H1 (cell line): ENCODE measurements around the gene SPI1. TPM values are rescaled to one million over a fixed set of nuclear protein-coding genes. Genes with fewer than 3 reads are reported as not detected.
A peak's percentile ranks its signal among the peaks of the same experiment; 100 is the strongest.

Experiments
- CTCF ChIA-PET: fragments of 300-600 bp; sonication (Branson Sonifier 250); formaldehyde crosslinking; loops from one replicate; lab custom pipeline; 2021; ENCODE audit not compliant: partially characterized antibody; lab: Charles Lee
- POLR2A ChIA-PET: fragments of 300-600 bp; sonication (Branson Sonifier 250); formaldehyde crosslinking; loops from one replicate; lab custom pipeline; 2021; ENCODE audit warnings: inconsistent platforms; ENCODE audit not compliant: partially characterized antibody; lab: Charles Lee
- DNase-seq, 2 experiments: peaks; one replicate each; pipeline versions ENCODE4 v3.0.0 to v3.0.0-alpha.2; 2010 to 2022; ENCODE audit warnings: low spot score in 2 of 2, low read depth in 1 of 2, mixed read lengths in 1 of 2
- FAIRE-seq: peaks from 2 replicates; lab custom pipeline; 2011; peaks lifted over from hg19 to GRCh38; lab: Jason Lieb, UNC
- H2AFZ ChIP-seq: 2 replicates; pipeline ENCODE4 v1.8.1; 2012; ENCODE audit warnings: low read length, inconsistent platforms
- H2AK5ac ChIP-seq: 2 replicates; pipeline ENCODE4 v1.6.1; 2013; ENCODE audit warnings: low read depth, low read length
- H2BK120ac ChIP-seq: replicated peaks from 2 replicates; pipeline ENCODE3; 2013; ENCODE audit warnings: low read depth, low read length, inconsistent platforms
- H2BK12ac ChIP-seq: 2 replicates; pipeline ENCODE4 v1.6.1; 2013; ENCODE audit warnings: low read depth, low read length
- H2BK15ac ChIP-seq: 2 replicates; pipeline ENCODE4 v1.6.1; 2013; ENCODE audit warnings: low read length
- H2BK20ac ChIP-seq: 2 replicates; pipeline ENCODE4 v1.6.1; 2013; ENCODE audit warnings: low read length
- H2BK5ac ChIP-seq: 2 replicates; pipeline ENCODE4 v1.6.1; 2013; ENCODE audit warnings: low read depth, low read length
- H3K14ac ChIP-seq: 2 replicates; pipeline ENCODE4 v1.6.1; 2013; ENCODE audit warnings: inconsistent platforms; ENCODE audit not compliant: insufficient read length
- H3K18ac ChIP-seq: 2 replicates; pipeline ENCODE4 v1.6.1; 2013; ENCODE audit warnings: low read length; ENCODE audit errors: extremely low read depth
- H3K23ac ChIP-seq: 2 replicates; pipeline ENCODE4 v1.6.1; 2013; ENCODE audit warnings: inconsistent platforms; ENCODE audit not compliant: insufficient read length
- H3K23me2 ChIP-seq: 2 replicates; pipeline ENCODE4 v1.6.1; 2013; ENCODE audit warnings: low read depth, low read length
- H3K27ac ChIP-seq: 2 replicates; pipeline ENCODE4 v1.6.1; 2011; ENCODE audit warnings: low read depth, low read length, inconsistent platforms
- H3K27me3 ChIP-seq, 4 experiments: replicated peaks in 1 of 4; 1 replicate in 1 of 4; 2 replicates in 3 of 4; pipeline versions ENCODE4 v1.6.1 to v1.8.1; 2011 to 2013; ENCODE audit warnings: low read length in 3 of 4, mild to moderate bottlenecking in 3 of 4, inconsistent platforms in 2 of 4, mixed read lengths in 2 of 4, moderate library complexity in 1 of 4; ENCODE audit not compliant: control insufficient read depth in 3 of 4, insufficient read depth in 3 of 4; ENCODE audit errors: extremely low read depth in 1 of 4
- H3K36me3 ChIP-seq, 4 experiments: 2 replicates each; pipeline versions ENCODE4 v1.6.1 to v1.8.1; 2011 to 2013; ENCODE audit warnings: mild to moderate bottlenecking in 4 of 4, low read length in 3 of 4, moderate library complexity in 2 of 4, control low read depth in 1 of 4, inconsistent platforms in 1 of 4; ENCODE audit not compliant: insufficient read depth in 4 of 4, control insufficient read depth in 2 of 4
- H3K4ac ChIP-seq: replicated peaks from 2 replicates; pipeline ENCODE3; 2013; ENCODE audit warnings: low read length, low read depth, mixed read lengths, inconsistent platforms; ENCODE audit not compliant: insufficient read length
- H3K4me1 ChIP-seq, 4 experiments: replicated peaks in 1 of 4; 1 replicate in 1 of 4; 2 replicates in 3 of 4; pipeline versions ENCODE4 v1.6.1 to v1.8.1; 2011 to 2013; ENCODE audit warnings: low read length in 3 of 4, inconsistent platforms in 2 of 4, mixed read lengths in 1 of 4; ENCODE audit not compliant: insufficient read depth in 4 of 4, control insufficient read depth in 3 of 4
- H3K4me2 ChIP-seq, 2 experiments: 2 replicates each; pipeline versions ENCODE4 v1.6.1 to v1.8.1; 2011 to 2013; ENCODE audit warnings: low read depth in 2 of 2, low read length in 2 of 2, control low read depth in 1 of 2, inconsistent platforms in 1 of 2, mild to moderate bottlenecking in 1 of 2; ENCODE audit not compliant: insufficient read depth in 1 of 2
- H3K4me3 ChIP-seq, 4 experiments: fragments of 200-600, 300-600 bp in 1 of 4; sonication (generic), shearing (Covaris generic), sonication (Bioruptor Twin) in 1 of 4; 2 replicates each; pipeline versions ENCODE4 v1.5.1 to v1.8.1; 2011 to 2016; ENCODE audit warnings: low read length in 4 of 4, low read depth in 3 of 4, control low read depth in 2 of 4, inconsistent platforms in 2 of 4, mild to moderate bottlenecking in 2 of 4, mixed read lengths in 1 of 4, moderate library complexity in 1 of 4; ENCODE audit not compliant: insufficient read depth in 2 of 4; ENCODE audit errors: extremely low read depth in 1 of 4
- H3K56ac ChIP-seq: replicated peaks from 2 replicates; pipeline ENCODE3; 2013; ENCODE audit warnings: low read depth, mild to moderate bottlenecking, mixed read lengths, low read length, inconsistent platforms; ENCODE audit not compliant: insufficient read length
- H3K79me1 ChIP-seq: 2 replicates; pipeline ENCODE4 v1.6.1; 2013; ENCODE audit warnings: low read depth, low read length, control low read depth
- H3K79me2 ChIP-seq, 2 experiments: 2 replicates each; pipeline versions ENCODE4 v1.6.1 to v1.8.1; 2012 to 2013; ENCODE audit warnings: low read length in 2 of 2, mild to moderate bottlenecking in 2 of 2, inconsistent platforms in 1 of 2; ENCODE audit not compliant: insufficient read depth in 2 of 2, control insufficient read depth in 1 of 2
- H3K9ac ChIP-seq, 4 experiments: replicated peaks in 1 of 4; 1 replicate in 1 of 4; 2 replicates in 3 of 4; pipeline versions ENCODE4 v1.6.1 to v1.8.1; 2011 to 2013; ENCODE audit warnings: low read depth in 3 of 4, low read length in 3 of 4, control low read depth in 2 of 4, mild to moderate bottlenecking in 2 of 4, moderate library complexity in 2 of 4, inconsistent platforms in 1 of 4; ENCODE audit errors: extremely low read depth in 1 of 4
- H3K9me3 ChIP-seq, 2 experiments: 2 replicates each; pipeline versions ENCODE4 v1.6.1 to v1.8.1; 2012 to 2013; ENCODE audit warnings: mild to moderate bottlenecking in 2 of 2, moderate library complexity in 2 of 2, control low read depth in 1 of 2, inconsistent platforms in 1 of 2, low read depth in 1 of 2, low read length in 1 of 2, mixed read lengths in 1 of 2; ENCODE audit not compliant: insufficient read depth in 2 of 2
- H4K20me1 ChIP-seq, 2 experiments: replicated peaks in 1 of 2; 2 replicates each; pipeline versions ENCODE3 to v1.8.1; 2011 to 2013; ENCODE audit warnings: inconsistent platforms in 2 of 2, low read length in 2 of 2, mild to moderate bottlenecking in 1 of 2; ENCODE audit not compliant: insufficient read depth in 2 of 2, control insufficient read depth in 1 of 2
- H4K5ac ChIP-seq: 2 replicates; pipeline ENCODE4 v1.6.1; 2013; ENCODE audit warnings: low read length, low read depth, mixed read lengths, inconsistent platforms; ENCODE audit not compliant: insufficient read length
- H4K8ac ChIP-seq: 2 replicates; pipeline ENCODE4 v1.8.0; 2013; ENCODE audit warnings: mild to moderate bottlenecking, moderate library complexity, low read length, inconsistent platforms; ENCODE audit not compliant: insufficient read depth; ENCODE audit errors: extremely low read depth
- H4K91ac ChIP-seq: replicated peaks from 2 replicates; pipeline ENCODE3; 2013; ENCODE audit warnings: low read length, mixed read lengths, inconsistent platforms; ENCODE audit not compliant: insufficient read length
- BCL11A ChIP-seq, 2 experiments: IDR thresholded peaks; one replicate each; pipeline ENCODE4 v1.6.1; 2011; ENCODE audit warnings: low read depth in 2 of 2, low read length in 2 of 2, mild to moderate bottlenecking in 2 of 2
- NRF1 ChIP-seq: IDR thresholded peaks from 2 replicates; pipeline ENCODE4 v1.6.1; 2011; ENCODE audit warnings: mild to moderate bottlenecking, low read depth, low read length, improper control_type of control experiment
- RBBP5 ChIP-seq: IDR thresholded peaks from 2 replicates; pipeline ENCODE4 v1.7.1; 2012; ENCODE audit warnings: low read depth, mild to moderate bottlenecking, inconsistent platforms, low read length, moderate library complexity, borderline replicate concordance
- RNF2 ChIP-seq: fragments of 200-900, 300-1000 bp; sonication (generic); IDR thresholded peaks from 2 replicates; pipeline ENCODE4 v1.7.1; 2016; ENCODE audit warnings: borderline replicate concordance, low read depth, mild to moderate bottlenecking, antibody characterized with exemption, low read length; ENCODE audit not compliant: poor library complexity, severe bottlenecking; ENCODE audit errors: missing control alignments
- YY1 ChIP-seq: IDR thresholded peaks from 2 replicates; pipeline ENCODE4 v1.6.1; 2011; ENCODE audit warnings: low read depth, mild to moderate bottlenecking, low read length
- WGBS, 2 experiments: shearing (Covaris generic) in 1 of 2; methylation state at CpG; one replicate each; pipeline versions ENCODE4 v1.1.6 to v1.1.7; 2013 to 2015; ENCODE audit warnings: low lambda C conversion rate in 2 of 2, mixed read lengths in 2 of 2, inconsistent platforms in 1 of 2, low coverage in 1 of 2, missing lambda C conversion rate in 1 of 2; ENCODE audit not compliant: insufficient replicate concordance in 2 of 2, insufficient coverage in 1 of 2, insufficient read length in 1 of 2; ENCODE audit errors: extremely low coverage in 1 of 2, missing lambda C conversion rate in 1 of 2; 5-methylcytosine and 5-hydroxymethylcytosine counted together
- polyA plus RNA-seq, 7 experiments: library from polyadenylated mRNA; depleted of rRNA in 3 of 7; stranded (reverse) in 5 of 7; unstranded in 2 of 7; fragments of >200 nt in 5 of 7; fragments of 200-250 nt in 2 of 7; gene quantifications; 1 replicate in 5 of 7; 2 replicates in 1 of 7; 4 replicates in 1 of 7; pipeline versions ENCODE4 v1.2.1 to v1.2.3, GENCODE V29; 2011 to 2013; ENCODE audit warnings: missing spikeins in 2 of 7, mixed read lengths in 2 of 7
- total RNA-seq: library from RNA; stranded (reverse); fragmentation: NEBNext Ultra II Directional; extraction: Animal tissue kit (Norgen Biotek cat#: 25700); gene quantifications from 2 replicates; pipeline ENCODE4 v1.2.1, GENCODE V29; 2021
- TF ChIP-seq, protein P1 (sequence below): IDR thresholded peaks from 2 replicates; pipeline ENCODE4 v1.6.1; 2011; ENCODE audit warnings: low read length, improper control_type of control experiment

SPI1 gene
- total and polyA plus RNA-seq, 2 of the 8 experiments (the other 6 are each of a cell fraction or from before 2014, with no cell fraction given) = 0.12 TPM; not detected in 1

DNA sequence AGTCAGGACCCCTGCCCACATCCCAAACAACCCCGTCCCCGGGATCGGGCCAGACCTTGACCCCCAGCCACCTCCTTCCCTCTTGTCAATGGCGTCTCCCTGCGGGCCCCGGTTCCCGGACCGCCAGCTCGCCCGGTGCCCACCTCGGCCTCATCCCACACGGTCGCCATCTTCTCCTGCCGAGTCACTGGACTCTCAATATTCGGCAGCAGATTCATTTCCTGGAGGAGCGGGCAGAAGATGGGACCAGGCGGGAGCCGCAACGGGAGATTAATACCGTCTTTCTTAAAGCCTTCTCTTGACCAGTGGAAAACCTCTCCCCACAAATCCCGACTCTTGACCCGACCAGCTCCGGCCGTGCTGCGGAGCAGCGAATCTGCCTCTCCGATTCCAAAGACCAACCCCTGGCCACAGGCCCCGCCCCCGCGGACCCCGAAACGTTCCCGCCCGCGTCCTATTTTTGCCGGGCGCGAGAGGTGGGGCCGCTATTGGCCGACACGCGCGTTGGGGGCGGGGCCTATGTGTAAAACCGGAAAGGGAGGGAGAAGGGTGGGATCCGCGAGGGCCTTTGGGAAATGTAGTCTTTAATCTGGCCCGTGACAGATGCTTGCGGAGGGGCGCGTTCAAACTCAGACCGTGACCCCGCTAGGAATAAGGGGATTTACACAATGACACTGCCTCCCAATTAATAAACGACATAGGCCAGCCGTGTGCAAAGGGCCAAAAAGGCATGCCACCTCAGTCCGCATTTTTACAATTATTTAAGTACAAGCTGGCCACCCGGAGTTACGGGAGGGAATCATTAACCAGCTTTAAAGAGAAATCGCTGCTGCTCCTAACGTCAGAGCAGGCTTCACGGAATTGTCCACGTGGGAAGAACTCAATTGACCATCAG is 48.0 kb upstream of the SPI1 start, which contains the start of gene PSMC3:
Gene PSMC3 (minus strand): TSS at position 378 of the 895 bp plus-strand sequence. CDS start 160 bp downstream, at position 218.
- CTCF ChIA-PET = interaction anchor here (1.0 to 5.7 kb wide), 8 partner anchors 9 to 163 kb away, joined by 3 to 59 read pairs (median 4); partner anchors contain the start of gene SLC39A13
- no peak for FAIRE-seq
- WGBS, 2 experiments = 6% methylated on average over 61 of the region's 62 CpGs; no CpG with 5 or more reads in 1 of the 2 experiments
- TF ChIP-seq NRF1 (no peak), YY1 (peak; percentile 96), RNF2 (no peak), BCL11A (IDR thresholded peaks at IDR 0.05; ENCODE audit: low read depth in 2 of 2, low read length in 2 of 2) (no peak), RBBP5 (0 out of 2 replicates have a peak, but pooled peaks have one; percentile 58)
- TF ChIP-seq, protein P1, sequence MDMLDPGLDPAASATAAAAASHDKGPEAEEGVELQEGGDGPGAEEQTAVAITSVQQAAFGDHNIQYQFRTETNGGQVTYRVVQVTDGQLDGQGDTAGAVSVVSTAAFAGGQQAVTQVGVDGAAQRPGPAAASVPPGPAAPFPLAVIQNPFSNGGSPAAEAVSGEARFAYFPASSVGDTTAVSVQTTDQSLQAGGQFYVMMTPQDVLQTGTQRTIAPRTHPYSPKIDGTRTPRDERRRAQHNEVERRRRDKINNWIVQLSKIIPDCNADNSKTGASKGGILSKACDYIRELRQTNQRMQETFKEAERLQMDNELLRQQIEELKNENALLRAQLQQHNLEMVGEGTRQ = no peak

More for the DNA sequence above, 48.0 kb upstream of the SPI1 start, which contains the start of gene PSMC3:
- no peaks in the 10 kb centered on the region; the same call in 1 of the 2 replicates for H3K23me2 ChIP-seq
- no peak within 1 kb of the TSS for H3K23ac ChIP-seq
- peak within 1 kb of the TSS; percentile 98 for H3K27ac ChIP-seq
- H2BK12ac ChIP-seq = peak within 1 kb of the TSS; percentile 99
- H2BK120ac ChIP-seq = no peak within 1 kb of the TSS
- peak within 1 kb of the TSS; percentile 97; the same call in 1 of the 2 replicates for H2BK20ac ChIP-seq
- peaks cover 14% of the 10 kb centered on the region for H3K79me1 ChIP-seq
- H2BK5ac ChIP-seq = peak within 1 kb of the TSS; percentile 98
- no peak within 1 kb of the TSS for H3K4ac ChIP-seq
- H4K91ac ChIP-seq = no peak within 1 kb of the TSS
- POLR2A ChIA-PET = interaction anchor here (0.5 to 8.2 kb wide), 11 partner anchors 9 to 203 kb away, joined by 3 to 140 read pairs (median 4); partner anchors contain the start of genes ACP2, PTPMT1, RAPSN and SLC39A13
- peaks cover 0 to 12% of the 10 kb centered on the region in 2 experiments; a peak in 2 of 4 replicates for H3K79me2 ChIP-seq
- peaks cover 0 to 6% (median 0%) of the 10 kb centered on the region in 4 experiments; a peak in 3 of 7 replicates for H3K4me1 ChIP-seq
- H3K9me3 ChIP-seq = no peaks in the 10 kb centered on the region
- H3K4me3 ChIP-seq = peak within 1 kb of the TSS; percentile 87 to 99 (median 96)
- peak; percentile 81 to 98 for DNase-seq
- H3K56ac ChIP-seq = peak within 1 kb of the TSS; percentile 71
- no peak within 1 kb of the TSS; the same call in 1 of the 2 replicates for H2AK5ac ChIP-seq
- peaks cover 0 to 2% of the 10 kb centered on the region in 2 experiments for H4K20me1 ChIP-seq
- H2BK15ac ChIP-seq = peak within 1 kb of the TSS; percentile 95; the same call in 1 of the 2 replicates
- H2AFZ ChIP-seq = peak within 1 kb of the TSS; percentile 99
- peak within 1 kb of the TSS; percentile 75 to 79 for H3K4me2 ChIP-seq
- H4K5ac ChIP-seq = peak within 1 kb of the TSS; percentile 80
- H4K8ac ChIP-seq = peak within 1 kb of the TSS; percentile 99
- peak within 1 kb of the TSS; percentile 87 to 96 (median 94) for H3K9ac ChIP-seq
- H3K18ac ChIP-seq = peak within 1 kb of the TSS; percentile 96
- no peaks in the 10 kb centered on the region for H3K27me3 ChIP-seq
- no peak within 1 kb of the TSS for H3K14ac ChIP-seq
- peaks cover 11 to 30% (median 25%) of the 10 kb centered on the region in 4 experiments; a peak in 7 of 8 replicates for H3K36me3 ChIP-seq
